Measurements from ENCODE around the gene CITED4.

Gene CITED4

GRCh38 chr1:40886318-40887011, 24.3 kb upstream of the CITED4 start:
- Histone ChIP-seq H3K4me3 (ENCODE audit: extremely low read depth, insufficient read depth, low read length, poor library complexity, severe bottlenecking) (no peak overlapping the region), H3K36me3 (ENCODE audit: control insufficient read depth, insufficient read depth, low read length) (no peaks in the 10 kb centered on the region), H3K4me1 (ENCODE audit: control insufficient read depth, insufficient read depth, low read length, poor library complexity, severe bottlenecking) (no peaks in the 10 kb centered on the region), H3K9me3 (ENCODE audit: control insufficient read depth, low read length) (no peaks in the 10 kb centered on the region), H3K27ac (ENCODE audit: low read depth, low read length, severe bottlenecking) (no peak overlapping the region)
- 79 to 83% methylated on average over 7 of the region's 7 CpGs for WGBS, 2 experiments (ENCODE audit: insufficient coverage in 2 of 2)

DNA sequence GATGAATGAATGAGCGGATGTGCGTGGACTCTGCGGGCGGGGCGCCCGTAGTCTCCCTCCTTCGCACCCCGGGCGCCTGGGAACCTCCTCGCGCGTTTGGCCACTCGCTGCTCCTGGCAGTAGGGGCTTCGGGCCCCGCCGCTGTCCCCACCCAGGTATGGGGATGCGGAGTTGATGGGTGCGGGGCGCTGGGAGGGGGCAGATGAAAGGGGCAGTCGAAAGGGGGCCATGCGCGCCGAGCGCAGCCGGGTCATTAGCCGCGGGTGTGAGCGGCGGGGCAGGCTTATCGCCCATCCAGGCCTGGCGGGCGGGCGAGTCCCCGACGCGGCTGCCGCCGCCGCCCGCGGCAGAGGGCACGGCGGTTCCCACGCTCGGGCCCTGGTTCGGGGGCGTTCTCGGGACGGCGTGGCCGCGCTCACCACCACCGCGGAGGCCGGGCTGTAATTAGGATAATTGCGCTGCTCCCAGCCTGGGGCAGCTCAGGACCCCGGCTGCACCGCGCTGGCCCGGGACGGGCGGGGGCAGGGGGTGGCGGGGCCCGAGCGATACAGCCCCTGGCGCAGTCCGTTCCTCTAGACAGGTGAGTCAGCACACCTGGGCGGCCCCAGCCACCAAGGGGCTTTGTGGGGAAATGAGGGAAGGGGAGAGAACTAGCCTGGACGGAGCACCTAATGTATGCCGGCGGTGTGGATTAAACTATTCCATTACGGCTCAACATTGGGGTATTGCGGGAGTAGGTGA, 22.1 kb upstream of the CITED4 start:
- Histone ChIP-seq H3K27ac (ENCODE audit: low read depth, low read length, severe bottlenecking) (no peak overlapping the region), H3K9me3 (ENCODE audit: control insufficient read depth, low read length) (no peaks in the 10 kb centered on the region), H3K4me1 (ENCODE audit: control insufficient read depth, insufficient read depth, low read length, poor library complexity, severe bottlenecking) (peaks cover 6% of the 10 kb centered on the region), H3K4me3 (ENCODE audit: extremely low read depth, insufficient read depth, low read length, poor library complexity, severe bottlenecking) (no peak overlapping the region), H3K36me3 (ENCODE audit: control insufficient read depth, insufficient read depth, low read length) (no peaks in the 10 kb centered on the region)
- whole genome bisulfite sequencing, 2 experiments (ENCODE audit: insufficient coverage in 2 of 2) = 49 to 50% methylated on average over 59 to 71 of the region's 73 CpGs

GRCh38 chr1:40880813-40881549, 18.8 kb upstream of the CITED4 start:
- Histone ChIP-seq H3K4me1 (ENCODE audit: control insufficient read depth, insufficient read depth, low read length, poor library complexity, severe bottlenecking) (peaks cover 20% of the 10 kb centered on the region), H3K9me3 (ENCODE audit: control insufficient read depth, low read length) (peaks cover 13% of the 10 kb centered on the region), H3K27ac (ENCODE audit: low read depth, low read length, severe bottlenecking) (no peak overlapping the region), H3K36me3 (ENCODE audit: control insufficient read depth, insufficient read depth, low read length) (no peaks in the 10 kb centered on the region), H3K4me3 (ENCODE audit: extremely low read depth, insufficient read depth, low read length, poor library complexity, severe bottlenecking) (no peak overlapping the region)
- 75 to 78% methylated on average over 5 to 6 of the region's 6 CpGs for WGBS, 2 experiments (ENCODE audit: insufficient coverage in 2 of 2)

DNA sequence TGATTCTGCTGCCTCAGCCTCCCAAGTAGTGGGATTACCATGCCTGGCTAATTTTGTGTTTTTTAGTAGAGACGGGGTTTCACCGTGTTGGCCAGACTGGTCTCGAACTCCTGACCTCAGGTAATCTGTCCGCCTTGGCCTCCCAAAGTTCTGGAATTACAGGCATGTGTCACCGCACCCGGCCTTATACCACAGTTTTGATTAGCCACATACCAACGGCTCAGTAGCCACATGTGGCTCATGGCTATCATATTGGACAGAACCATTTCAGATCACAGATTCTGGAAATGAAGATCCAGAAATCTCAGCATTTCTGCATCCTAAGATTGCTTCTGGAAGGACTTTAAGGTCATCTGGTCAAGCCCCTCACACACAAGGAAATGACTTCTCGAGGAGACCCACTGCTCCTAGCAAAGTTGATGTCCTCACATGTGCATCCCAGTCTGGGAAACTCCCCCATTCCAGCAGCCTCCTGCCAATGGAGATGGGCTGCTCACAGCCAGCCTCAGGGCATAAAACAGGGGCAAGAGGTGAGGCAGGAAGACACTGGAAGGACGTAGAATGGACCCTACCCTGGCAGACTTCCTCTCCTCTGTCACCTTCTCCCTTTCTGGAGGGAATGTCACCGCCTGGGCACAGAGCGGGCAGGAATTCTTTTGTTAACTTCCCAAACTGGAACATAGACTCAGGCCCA, 17.5 kb upstream of the CITED4 start:
- H3K4me1 ChIP-seq (ENCODE audit: control insufficient read depth, insufficient read depth, low read length, poor library complexity, severe bottlenecking) = peaks cover 30% of the 10 kb centered on the region
- H3K36me3 ChIP-seq (ENCODE audit: control insufficient read depth, insufficient read depth, low read length) = no peaks in the 10 kb centered on the region
- no peak overlapping the region for H3K4me3 ChIP-seq (ENCODE audit: extremely low read depth, insufficient read depth, low read length, poor library complexity, severe bottlenecking)
- peaks cover 13% of the 10 kb centered on the region for H3K9me3 ChIP-seq (ENCODE audit: control insufficient read depth, low read length)
- WGBS, 2 experiments (ENCODE audit: insufficient coverage in 2 of 2) = 82 to 96% methylated on average over 9 to 11 of the region's 11 CpGs
- H3K27ac ChIP-seq (ENCODE audit: low read depth, low read length, severe bottlenecking) = no peak overlapping the region

DNA sequence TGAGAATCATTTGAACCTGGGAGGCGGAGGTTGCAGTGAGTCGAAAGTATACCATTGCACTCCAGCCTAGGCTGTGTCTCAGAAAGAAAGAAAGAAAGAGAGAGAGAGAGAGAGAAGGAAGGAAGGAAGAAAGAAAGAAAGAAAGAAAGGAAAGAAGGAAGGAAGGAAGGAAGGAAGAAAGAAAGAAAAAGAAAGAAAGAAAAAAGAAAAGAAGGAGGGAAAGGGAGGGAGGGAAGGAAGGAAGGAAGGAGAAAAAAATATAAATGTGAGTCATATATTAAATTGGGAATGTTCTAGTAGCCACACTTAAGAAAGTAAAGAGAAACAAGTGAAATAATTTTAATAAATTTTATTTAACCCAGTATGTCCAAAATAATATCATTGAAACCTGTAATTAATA, 16.7 kb upstream of the CITED4 start:
- Histone ChIP-seq H3K27ac (ENCODE audit: low read depth, low read length, severe bottlenecking) (no peak overlapping the region), H3K4me3 (ENCODE audit: extremely low read depth, insufficient read depth, low read length, poor library complexity, severe bottlenecking) (no peak overlapping the region), H3K36me3 (ENCODE audit: control insufficient read depth, insufficient read depth, low read length) (no peaks in the 10 kb centered on the region), H3K4me1 (ENCODE audit: control insufficient read depth, insufficient read depth, low read length, poor library complexity, severe bottlenecking) (peaks cover 34% of the 10 kb centered on the region), H3K9me3 (ENCODE audit: control insufficient read depth, low read length) (peaks cover 13% of the 10 kb centered on the region)
- 100% methylated on average over 1 to 2 of the region's 2 CpGs for WGBS, 2 experiments (ENCODE audit: insufficient coverage in 2 of 2)

- Histone ChIP-seq H3K27ac (ENCODE audit: low read depth, low read length, severe bottlenecking) (no peak overlapping the region), H3K36me3 (ENCODE audit: control insufficient read depth, insufficient read depth, low read length) (no peaks in the 10 kb centered on the region), H3K9me3 (ENCODE audit: control insufficient read depth, low read length) (peaks cover 13% of the 10 kb centered on the region), H3K4me1 (ENCODE audit: control insufficient read depth, insufficient read depth, low read length, poor library complexity, severe bottlenecking) (peaks cover 45% of the 10 kb centered on the region), H3K4me3 (ENCODE audit: extremely low read depth, insufficient read depth, low read length, poor library complexity, severe bottlenecking) (no peak overlapping the region)
- 47 to 59% methylated on average over 3 to 4 of the region's 4 CpGs for WGBS, 2 experiments (ENCODE audit: insufficient coverage in 2 of 2)
Measured at GRCh38 chr1:40877698-40878097, 15.5 kb upstream of the CITED4 start.

- no peak overlapping the region for H3K27ac ChIP-seq (ENCODE audit: low read depth, low read length, severe bottlenecking)
Measured at GRCh38 chr1:40876891-40877290, 14.7 kb upstream of the CITED4 start.

DNA sequence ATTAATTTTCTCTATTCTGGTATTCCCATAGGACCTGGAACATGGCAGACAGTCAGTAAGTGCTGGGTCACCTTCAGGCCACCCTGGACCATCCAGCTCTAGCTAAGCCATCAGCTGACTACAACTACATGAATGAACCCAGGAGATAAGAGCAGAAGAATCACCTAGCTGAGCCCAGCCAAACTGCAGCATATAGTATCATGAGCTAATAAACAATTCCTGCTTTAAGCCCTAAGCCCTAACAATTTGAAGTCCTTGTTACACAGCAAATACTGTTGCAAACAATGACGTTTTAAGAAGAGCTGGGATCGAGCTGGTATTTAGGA, 14.2 kb upstream of the CITED4 start:
- Histone ChIP-seq H3K4me3 (ENCODE audit: extremely low read depth, insufficient read depth, low read length, poor library complexity, severe bottlenecking) (no peak overlapping the region), H3K9me3 (ENCODE audit: control insufficient read depth, low read length) (peaks cover 13% of the 10 kb centered on the region), H3K36me3 (ENCODE audit: control insufficient read depth, insufficient read depth, low read length) (no peaks in the 10 kb centered on the region), H3K4me1 (ENCODE audit: control insufficient read depth, insufficient read depth, low read length, poor library complexity, severe bottlenecking) (peaks cover 50% of the 10 kb centered on the region), H3K27ac (ENCODE audit: low read depth, low read length, severe bottlenecking) (peak overlapping the region; percentile 17)
- 88 to 100% methylated on average over 2 of the region's 2 CpGs for WGBS, 2 experiments (ENCODE audit: insufficient coverage in 2 of 2)

More at GRCh38 chr1:40876891-40877290, 14.7 kb upstream of the CITED4 start:
- Histone ChIP-seq H3K9me3 (ENCODE audit: control insufficient read depth, low read length) (peaks cover 13% of the 10 kb centered on the region), H3K4me3 (ENCODE audit: extremely low read depth, insufficient read depth, low read length, poor library complexity, severe bottlenecking) (no peak overlapping the region), H3K36me3 (ENCODE audit: control insufficient read depth, insufficient read depth, low read length) (no peaks in the 10 kb centered on the region), H3K4me1 (ENCODE audit: control insufficient read depth, insufficient read depth, low read length, poor library complexity, severe bottlenecking) (peaks cover 47% of the 10 kb centered on the region)
- WGBS, 2 experiments (ENCODE audit: insufficient coverage in 2 of 2) = no CpG with 5 or more reads among the region's 1 CpG

DNA sequence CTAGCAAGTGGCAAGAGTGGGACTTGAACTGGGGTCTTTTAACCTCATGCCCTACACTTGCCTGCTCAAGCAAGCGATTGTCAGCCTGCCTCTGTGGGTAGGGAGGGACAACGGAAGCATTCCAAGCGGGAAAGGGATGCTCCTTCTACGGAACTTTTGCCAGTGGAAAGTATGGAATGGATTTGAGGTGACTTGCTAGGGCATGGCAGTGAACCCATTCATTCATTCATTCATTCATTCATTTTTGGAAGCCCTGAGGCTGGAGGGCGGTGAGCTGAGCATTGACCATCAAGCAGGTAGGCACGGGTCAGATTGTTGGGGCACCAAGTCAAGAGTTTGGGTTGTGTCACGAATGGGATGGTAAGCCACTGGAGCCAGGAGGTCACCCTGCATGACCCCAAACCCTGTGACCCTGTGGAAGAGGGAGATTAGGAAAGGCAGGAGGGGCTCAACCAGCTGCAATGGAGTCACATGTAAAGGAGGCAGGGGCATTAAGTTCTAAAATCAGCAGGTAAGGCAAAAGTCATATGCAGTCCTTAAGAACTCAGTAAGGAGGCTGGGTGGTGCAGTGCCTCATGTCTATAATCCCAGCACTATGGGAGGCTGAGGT, 11.8 kb upstream of the CITED4 start:
- no peaks in the 10 kb centered on the region for H3K36me3 ChIP-seq (ENCODE audit: control insufficient read depth, insufficient read depth, low read length)
- no peak overlapping the region for H3K27ac ChIP-seq (ENCODE audit: low read depth, low read length, severe bottlenecking)
- peaks cover 45% of the 10 kb centered on the region for H3K4me1 ChIP-seq (ENCODE audit: control insufficient read depth, insufficient read depth, low read length, poor library complexity, severe bottlenecking)
- peaks cover 27% of the 10 kb centered on the region for H3K9me3 ChIP-seq (ENCODE audit: control insufficient read depth, low read length)
- 94% methylated on average over 3 of the region's 7 CpGs for WGBS, 2 experiments (ENCODE audit: insufficient coverage in 2 of 2)
- H3K4me3 ChIP-seq (ENCODE audit: extremely low read depth, insufficient read depth, low read length, poor library complexity, severe bottlenecking) = no peak overlapping the region

DNA sequence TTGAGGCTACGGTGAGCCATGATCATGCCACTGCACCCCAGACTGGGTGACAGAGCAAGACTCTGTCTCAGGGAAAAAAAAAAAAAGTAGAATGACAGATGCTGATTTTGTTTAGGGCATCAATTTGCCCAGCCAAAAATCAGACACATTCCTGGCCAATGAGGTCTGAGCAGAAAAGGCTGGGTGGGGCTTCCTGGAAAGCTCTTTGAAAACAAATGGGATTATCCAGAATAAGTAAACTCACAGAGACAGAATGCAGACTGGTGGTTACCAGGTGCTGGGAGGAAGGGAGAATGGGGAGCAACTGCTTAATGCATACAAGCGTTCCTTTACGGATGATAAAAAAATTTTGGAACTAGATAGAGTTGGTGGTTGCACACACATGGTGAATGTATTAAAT, 10.1 kb upstream of the CITED4 start:
- Histone ChIP-seq H3K36me3 (ENCODE audit: control insufficient read depth, insufficient read depth, low read length) (no peaks in the 10 kb centered on the region), H3K4me1 (ENCODE audit: control insufficient read depth, insufficient read depth, low read length, poor library complexity, severe bottlenecking) (peaks cover 37% of the 10 kb centered on the region), H3K9me3 (ENCODE audit: control insufficient read depth, low read length) (peaks cover 26% of the 10 kb centered on the region), H3K27ac (ENCODE audit: low read depth, low read length, severe bottlenecking) (no peak overlapping the region), H3K4me3 (ENCODE audit: extremely low read depth, insufficient read depth, low read length, poor library complexity, severe bottlenecking) (no peak overlapping the region)
- 90 to 100% methylated on average over 1 to 2 of the region's 3 CpGs for WGBS, 2 experiments (ENCODE audit: insufficient coverage in 2 of 2)

All from mesodermal cell (in vitro differentiated cells).